PC-9 (cell line): Measurements from ENCODE around the gene ERBB4.

Experiments used
- CTCF ChIP-seq: fragments of 200-600 bp; sonication (generic); conservative IDR thresholded peaks from 2 replicates; pipeline ENCODE4 v1.6.1; 2017; ENCODE audit warnings: mixed run types, antibody characterized with exemption, mild to moderate bottlenecking, moderate library complexity
- EZH2 ChIP-seq: fragments of 200-600 bp; sonication (generic); IDR thresholded peaks from 2 replicates; pipeline ENCODE4 v1.8.0; 2017; ENCODE audit warnings: antibody characterized with exemption, low read depth

DNA sequence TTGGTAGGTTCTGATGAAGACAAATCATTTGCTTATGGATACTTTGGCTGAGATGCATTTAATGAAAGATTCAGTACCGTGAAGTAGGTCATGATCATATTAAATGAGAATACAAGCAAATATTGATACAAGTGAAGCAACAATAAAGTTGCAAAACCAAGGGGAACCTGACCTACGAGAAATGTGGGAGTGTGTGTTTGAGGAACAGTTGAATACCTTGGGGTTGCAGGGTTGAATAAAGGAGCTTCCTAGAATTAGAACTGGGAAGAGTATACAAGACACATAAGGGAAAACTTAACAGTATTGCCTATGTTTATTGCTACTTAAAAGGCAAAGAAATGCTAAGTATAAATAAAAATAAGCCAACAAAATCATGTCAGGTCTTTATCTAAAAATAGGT lies 702.9 kb downstream of the ERBB4 start:
- TF ChIP-seq EZH2 (no peak), CTCF (no peak)
